OCI-LY7 (cell line): ENCODE measurements around the gene BOK. TPM values are rescaled to one million over a fixed set of nuclear protein-coding genes. Genes with fewer than 3 reads are reported as not detected.
"Not testable (repeated sequence)": the region's sequence is repeated elsewhere in the genome, so short reads cannot be mapped to it uniquely, and the experiment has no call there.

Experiments
- BruUV-seq: library from RNA; stranded (reverse); fragments of 400-500 nt; replicated peaks from 2 replicates; lab custom pipeline; 2021; lab: Mats Ljungman, UMichigan
- CTCF ChIA-PET: fragments of 300-600 bp; sonication (Branson Sonifier 250); formaldehyde crosslinking; loops from one replicate; lab custom pipeline; 2022; ENCODE audit warnings: antibody characterized with exemption; ENCODE audit not compliant: unreplicated experiment; lab: Charles Lee
- POLR2A ChIA-PET: fragments of 300-600 bp; sonication (Branson Sonifier 250); formaldehyde crosslinking; loops from one replicate; lab custom pipeline; 2022; ENCODE audit warnings: antibody characterized with exemption; lab: Charles Lee
- DNase-seq: peaks from one replicate; pipeline ENCODE4 v3.0.0-alpha.2; 2015; ENCODE audit warnings: low spot score
- H2AFZ ChIP-seq: fragments of 200-600 bp; sonication (generic), shearing (Covaris generic); 2 replicates; pipeline ENCODE4 v1.6.1; 2014; ENCODE audit warnings: mild to moderate bottlenecking, antibody characterized with exemption, low read length, moderate library complexity
- H3K27ac ChIP-seq: fragments of 200-600 bp; sonication (generic); 2 replicates; pipeline ENCODE4 v1.5.1; 2014; ENCODE audit warnings: mixed run types, low read depth, mild to moderate bottlenecking, moderate library complexity, low read length, inconsistent platforms; ENCODE audit not compliant: poor library complexity, severe bottlenecking
- H3K36me3 ChIP-seq: fragments of 200-600 bp; sonication (generic); 2 replicates; pipeline ENCODE4 v1.6.1; 2014; ENCODE audit warnings: mild to moderate bottlenecking, antibody characterized with exemption, low read length, moderate library complexity, mixed read lengths; ENCODE audit not compliant: insufficient read depth
- H3K4me1 ChIP-seq: fragments of 200-600 bp; sonication (generic); 2 replicates; pipeline ENCODE4 v1.5.1; 2014; ENCODE audit warnings: mild to moderate bottlenecking, low read length; ENCODE audit not compliant: insufficient read depth, poor library complexity, severe bottlenecking
- H3K4me2 ChIP-seq: fragments of 200-600 bp; sonication (generic); 2 replicates; pipeline ENCODE4 v1.6.1; 2014; ENCODE audit warnings: mild to moderate bottlenecking, low read length
- H3K4me3 ChIP-seq: fragments of 200-600 bp; sonication (generic); 2 replicates; pipeline ENCODE4 v1.5.1; 2014; ENCODE audit warnings: mild to moderate bottlenecking, low read depth, low read length; ENCODE audit not compliant: poor library complexity, severe bottlenecking
- H3K79me2 ChIP-seq: fragments of 200-600 bp; sonication (generic); 2 replicates; pipeline ENCODE4 v1.6.1; 2016; ENCODE audit warnings: low read depth, mild to moderate bottlenecking, low read length, moderate library complexity, mixed read lengths; ENCODE audit not compliant: insufficient read depth
- H3K9me2 ChIP-seq: fragments of 200-600 bp; sonication (generic); 2 replicates; pipeline ENCODE4 v1.6.1; 2016; ENCODE audit warnings: mild to moderate bottlenecking, low read length, mixed read lengths; ENCODE audit not compliant: insufficient read depth
- H3K9me3 ChIP-seq: fragments of 200-600 bp; sonication (generic); 2 replicates; pipeline ENCODE4 v1.6.1; 2014; ENCODE audit warnings: mild to moderate bottlenecking, mixed run types, low read length, mixed read lengths
- H4K20me1 ChIP-seq: fragments of 200-600 bp; sonication (generic); 2 replicates; pipeline ENCODE4 v1.6.1; 2014; ENCODE audit warnings: mild to moderate bottlenecking, antibody characterized with exemption, low read length, moderate library complexity, mixed read lengths; ENCODE audit not compliant: insufficient read depth
- EZH2phosphoT487 ChIP-seq: fragments of 200-600 bp; sonication (generic); IDR thresholded peaks from 2 replicates; pipeline ENCODE4 v1.6.1; 2018; ENCODE audit warnings: low read depth, borderline replicate concordance, mild to moderate bottlenecking, mixed run types, antibody characterized with exemption, low read length, moderate library complexity, mixed read lengths
- intact Hi-C: fragments of 100-400 bp; cut with micrococcal nuclease; formaldehyde crosslinking; loops from one replicate; pipeline ENCODE4 v1.10.0; 2022; ENCODE audit not compliant: unreplicated experiment
- total RNA-seq, 2 experiments: library from RNA; depleted of rRNA in 1 of 2; stranded (reverse); fragments of >200 nt in 1 of 2; shearing (Covaris generic) in 1 of 2; gene quantifications; 2 replicates each; pipeline ENCODE4 v1.2.3, GENCODE V29; 2014 to 2022
- TF ChIP-seq, protein P1 (sequence below): fragments of 200-600 bp; sonication (generic); conservative IDR thresholded peaks from 2 replicates; pipeline ENCODE4 v1.5.1; 2014; ENCODE audit warnings: mild to moderate bottlenecking, antibody characterized with exemption, low read length, moderate library complexity, mixed read lengths

The BOK gene
- total RNA-seq, 2 experiments from 2014 or later, result not detected

DNA sequence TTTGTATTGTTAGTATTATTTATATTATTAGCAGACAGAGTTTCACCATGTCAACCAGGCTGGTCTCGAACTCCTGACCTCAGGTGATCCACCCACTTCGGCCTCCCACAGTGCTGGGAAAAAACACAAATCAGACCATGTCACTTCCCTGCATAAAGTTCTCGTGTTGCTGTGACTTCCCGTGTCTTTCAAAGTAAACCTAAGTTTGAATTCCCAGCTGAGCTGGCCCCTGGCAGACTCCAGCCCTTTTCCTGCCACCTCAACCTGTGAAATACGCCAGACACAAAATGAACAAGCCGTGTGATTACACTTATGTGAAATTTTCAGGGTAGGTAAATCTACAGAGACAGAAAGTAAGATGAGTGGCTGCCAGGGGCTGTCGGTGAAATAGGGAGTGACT, 7.9 kb downstream of the BOK start:
- H3K27ac ChIP-seq, result no peak overlapping the region
- no peak overlapping the region for H3K4me3 ChIP-seq
- intact Hi-C loops, result no loop called here
- no TSS peak for BruUV-seq
- ChIA-PET POLR2A (interaction anchor here (0.7 kb wide), 1 partner anchor 192 kb away, joined by 3 read pairs; no protein-coding TSS in a partner anchor), CTCF (no interaction called here)
- H3K4me1 ChIP-seq, result no peaks in the 10 kb centered on the region
- no peaks in the 10 kb centered on the region for H3K36me3 ChIP-seq
- no peaks in the 10 kb centered on the region for H4K20me1 ChIP-seq
- H3K9me2 ChIP-seq, result no peaks in the 10 kb centered on the region
- no peak overlapping the region for H2AFZ ChIP-seq
- no peak overlapping the region for H3K4me2 ChIP-seq
- no peak for DNase-seq
- H3K79me2 ChIP-seq, result no peaks in the 10 kb centered on the region
- no peaks in the 10 kb centered on the region for H3K9me3 ChIP-seq
- TF ChIP-seq EZH2phosphoT487, result no peak
- TF ChIP-seq, protein P1, sequence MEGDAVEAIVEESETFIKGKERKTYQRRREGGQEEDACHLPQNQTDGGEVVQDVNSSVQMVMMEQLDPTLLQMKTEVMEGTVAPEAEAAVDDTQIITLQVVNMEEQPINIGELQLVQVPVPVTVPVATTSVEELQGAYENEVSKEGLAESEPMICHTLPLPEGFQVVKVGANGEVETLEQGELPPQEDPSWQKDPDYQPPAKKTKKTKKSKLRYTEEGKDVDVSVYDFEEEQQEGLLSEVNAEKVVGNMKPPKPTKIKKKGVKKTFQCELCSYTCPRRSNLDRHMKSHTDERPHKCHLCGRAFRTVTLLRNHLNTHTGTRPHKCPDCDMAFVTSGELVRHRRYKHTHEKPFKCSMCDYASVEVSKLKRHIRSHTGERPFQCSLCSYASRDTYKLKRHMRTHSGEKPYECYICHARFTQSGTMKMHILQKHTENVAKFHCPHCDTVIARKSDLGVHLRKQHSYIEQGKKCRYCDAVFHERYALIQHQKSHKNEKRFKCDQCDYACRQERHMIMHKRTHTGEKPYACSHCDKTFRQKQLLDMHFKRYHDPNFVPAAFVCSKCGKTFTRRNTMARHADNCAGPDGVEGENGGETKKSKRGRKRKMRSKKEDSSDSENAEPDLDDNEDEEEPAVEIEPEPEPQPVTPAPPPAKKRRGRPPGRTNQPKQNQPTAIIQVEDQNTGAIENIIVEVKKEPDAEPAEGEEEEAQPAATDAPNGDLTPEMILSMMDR, result no peak

DNA sequence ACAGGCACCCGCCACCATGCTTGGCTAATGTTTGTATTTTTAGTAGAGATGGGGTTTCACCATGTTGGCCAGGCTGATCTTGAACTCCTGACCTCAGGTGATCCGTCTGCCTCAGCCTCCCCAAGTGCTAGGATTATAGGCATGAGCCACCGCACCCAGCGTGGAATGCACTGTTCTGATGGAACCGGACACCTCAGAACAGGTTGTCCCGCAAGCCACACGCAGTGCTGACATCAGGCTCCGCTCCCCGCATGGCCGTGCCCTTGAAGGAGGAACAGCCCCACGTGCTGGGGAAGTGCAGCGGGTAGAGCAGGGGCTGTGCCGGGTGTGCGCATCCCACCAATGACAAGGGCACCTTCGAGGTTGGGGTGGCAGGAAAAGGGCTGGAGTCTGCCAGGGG, 8.7 kb downstream of the BOK start:
- H4K20me1 ChIP-seq, DNase-seq, H3K9me3 ChIP-seq, BruUV-seq, H3K4me1 ChIP-seq, H3K4me3 ChIP-seq, H3K36me3 ChIP-seq, H3K79me2 ChIP-seq, CTCF ChIA-PET, H2AFZ ChIP-seq, intact Hi-C loops, H3K4me2 ChIP-seq, H3K9me2 ChIP-seq, H3K27ac ChIP-seq: not testable (repeated sequence)
- POLR2A ChIA-PET, result interaction anchor here (1.2 kb wide), 1 partner anchor 12 kb away, joined by 4 read pairs; no protein-coding TSS in a partner anchor

DNA sequence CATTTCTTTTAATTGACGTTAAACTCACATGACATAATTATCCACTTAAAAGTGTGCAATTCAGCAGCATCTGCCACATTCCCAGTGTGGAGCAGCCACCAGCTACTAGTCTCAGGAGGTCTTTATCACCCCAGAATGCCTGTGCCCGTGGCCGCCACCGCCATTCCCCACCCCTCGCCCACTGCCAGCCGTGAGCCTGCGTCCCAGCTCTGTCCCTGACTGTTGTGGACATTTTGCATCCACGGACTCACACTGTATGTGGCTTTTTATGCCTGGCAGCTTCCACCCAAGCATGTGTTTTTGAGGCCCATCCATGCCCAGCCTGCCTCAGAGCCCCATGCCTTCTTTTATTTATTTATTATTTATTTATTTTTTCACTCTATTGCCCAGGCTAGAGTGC, 9.2 kb downstream of the BOK start:
- no TSS peak for BruUV-seq
- Histone ChIP-seq H3K9me3 (no peaks in the 10 kb centered on the region), H3K36me3 (no peaks in the 10 kb centered on the region), H3K79me2 (no peaks in the 10 kb centered on the region), H2AFZ (no peak overlapping the region), H4K20me1 (no peaks in the 10 kb centered on the region), H3K4me3 (no peak overlapping the region), H3K4me2 (no peak overlapping the region), H3K4me1 (no peaks in the 10 kb centered on the region), H3K27ac (no peak overlapping the region), H3K9me2 (no peaks in the 10 kb centered on the region)
- TF ChIP-seq EZH2phosphoT487, result no peak
- TF ChIP-seq, protein P1, result no peak
- ChIA-PET POLR2A (interaction anchor here (1.2 kb wide), 1 partner anchor 12 kb away, joined by 4 read pairs; no protein-coding TSS in a partner anchor), CTCF (no interaction called here)
- DNase-seq, result no peak
- intact Hi-C loops, result no loop called here
